Neuronal stem cell (in vitro differentiated cells): ENCODE measurements around the gene STT3A.

Experiments
- DNase-seq: peaks from one replicate; pipeline ENCODE4 v3.0.0-alpha.2; 2013; ENCODE audit warnings: low spot score
- H2AFZ ChIP-seq: one replicate; pipeline ENCODE4 v1.6.1; 2013; ENCODE audit warnings: mild to moderate bottlenecking, low read length, inconsistent platforms
- H2AK5ac ChIP-seq: 2 replicates; pipeline ENCODE4 v1.6.1; 2013; ENCODE audit warnings: low read depth, mild to moderate bottlenecking, inconsistent platforms, low read length, moderate library complexity, mixed read lengths
- H2BK120ac ChIP-seq: 2 replicates; pipeline ENCODE4 v1.6.1; 2013; ENCODE audit warnings: low read depth, mild to moderate bottlenecking, inconsistent platforms, low read length, moderate library complexity, mixed read lengths
- H2BK12ac ChIP-seq: one replicate; pipeline ENCODE4 v1.6.1; 2013; ENCODE audit warnings: low read length, inconsistent platforms
- H2BK15ac ChIP-seq: 2 replicates; pipeline ENCODE4 v1.6.1; 2013; ENCODE audit warnings: mild to moderate bottlenecking, low read length, inconsistent platforms, mixed read lengths
- H2BK5ac ChIP-seq: one replicate; pipeline ENCODE4 v1.6.1; 2013; ENCODE audit warnings: inconsistent platforms, mild to moderate bottlenecking, low read length, moderate library complexity
- H3K14ac ChIP-seq: one replicate; pipeline ENCODE4 v1.6.1; 2013; ENCODE audit warnings: low read length, inconsistent platforms
- H3K18ac ChIP-seq: 2 replicates; pipeline ENCODE4 v1.6.1; 2013; ENCODE audit warnings: low read length, inconsistent platforms
- H3K23ac ChIP-seq: 2 replicates; pipeline ENCODE4 v1.6.1; 2013; ENCODE audit warnings: low read depth, mild to moderate bottlenecking, mixed read lengths, low read length, inconsistent platforms; ENCODE audit not compliant: poor library complexity
- H3K27ac ChIP-seq: replicated peaks from 3 replicates; pipeline ENCODE4 v1.5.1; 2013; ENCODE audit warnings: low read length, inconsistent platforms
- H3K27me3 ChIP-seq, 3 experiments: 2 replicates each; pipeline ENCODE4 v1.6.1; 2013; ENCODE audit warnings: low read length in 3 of 3, mild to moderate bottlenecking in 2 of 3, inconsistent platforms in 1 of 3, low read depth in 1 of 3, mixed read lengths in 1 of 3, moderate library complexity in 1 of 3; ENCODE audit not compliant: control insufficient read depth in 3 of 3, insufficient read depth in 3 of 3
- H3K36me3 ChIP-seq, 2 donors: replicated peaks in 1 of 2; 2 replicates each; pipeline ENCODE4 v1.6.1; 2013; ENCODE audit warnings: low read length in 2 of 2; ENCODE audit not compliant: control insufficient read depth in 2 of 2, insufficient read depth in 2 of 2
- H3K4ac ChIP-seq: 2 replicates; pipeline ENCODE4 v1.6.1; 2013; ENCODE audit warnings: inconsistent platforms, mild to moderate bottlenecking, low read length, moderate library complexity
- H3K4me1 ChIP-seq, 2 donors: 1 replicate in 1 of 2; 2 replicates in 1 of 2; pipeline ENCODE4 v1.6.1; 2013; ENCODE audit warnings: low read length in 2 of 2, low read depth in 1 of 2; ENCODE audit not compliant: control insufficient read depth in 2 of 2, insufficient read depth in 1 of 2
- H3K4me2 ChIP-seq: one replicate; pipeline ENCODE4 v1.6.1; 2013; ENCODE audit warnings: mild to moderate bottlenecking, low read length, inconsistent platforms; ENCODE audit not compliant: insufficient read depth, poor library complexity, severe bottlenecking
- H3K4me3 ChIP-seq, 2 donors: 2 replicates each; pipeline ENCODE4 v1.5.1; 2013; ENCODE audit warnings: low read length in 2 of 2, mild to moderate bottlenecking in 2 of 2, inconsistent platforms in 1 of 2, moderate library complexity in 1 of 2
- H3K79me1 ChIP-seq: one replicate; pipeline ENCODE4 v1.6.1; 2013; ENCODE audit warnings: low read depth, mild to moderate bottlenecking, inconsistent platforms, low read length, moderate library complexity
- H3K9ac ChIP-seq: one replicate; pipeline ENCODE4 v1.6.1; 2013; ENCODE audit warnings: mild to moderate bottlenecking, low read depth, low read length, inconsistent platforms; ENCODE audit not compliant: poor library complexity
- H3K9me3 ChIP-seq, 2 donors: replicated peaks in 1 of 2; 2 replicates each; pipeline versions ENCODE3 to v1.6.1; 2013; ENCODE audit warnings: low read length in 2 of 2, mild to moderate bottlenecking in 2 of 2, inconsistent platforms in 1 of 2, low read depth in 1 of 2, mixed read lengths in 1 of 2, moderate library complexity in 1 of 2; ENCODE audit not compliant: control insufficient read depth in 2 of 2, insufficient read depth in 1 of 2
- H4K8ac ChIP-seq: one replicate; pipeline ENCODE4 v1.6.1; 2013; ENCODE audit warnings: low read depth, mild to moderate bottlenecking, inconsistent platforms, low read length, moderate library complexity
- H4K91ac ChIP-seq: one replicate; pipeline ENCODE4 v1.6.1; 2013; ENCODE audit warnings: low read length, low read depth, mild to moderate bottlenecking, inconsistent platforms; ENCODE audit not compliant: poor library complexity
- WGBS, 2 donors: extraction: QIAGEN DNeasy Blood & Tissue Kit; methylation state at CpG; one replicate each; pipeline ENCODE4 v1.1.7; 2013; ENCODE audit warnings: missing lambda C conversion rate in 2 of 2, mixed read lengths in 1 of 2; ENCODE audit not compliant: insufficient read length in 2 of 2, insufficient replicate concordance in 1 of 2; ENCODE audit errors: extremely low coverage in 2 of 2; 5-methylcytosine and 5-hydroxymethylcytosine counted together

Gene STT3A

DNA sequence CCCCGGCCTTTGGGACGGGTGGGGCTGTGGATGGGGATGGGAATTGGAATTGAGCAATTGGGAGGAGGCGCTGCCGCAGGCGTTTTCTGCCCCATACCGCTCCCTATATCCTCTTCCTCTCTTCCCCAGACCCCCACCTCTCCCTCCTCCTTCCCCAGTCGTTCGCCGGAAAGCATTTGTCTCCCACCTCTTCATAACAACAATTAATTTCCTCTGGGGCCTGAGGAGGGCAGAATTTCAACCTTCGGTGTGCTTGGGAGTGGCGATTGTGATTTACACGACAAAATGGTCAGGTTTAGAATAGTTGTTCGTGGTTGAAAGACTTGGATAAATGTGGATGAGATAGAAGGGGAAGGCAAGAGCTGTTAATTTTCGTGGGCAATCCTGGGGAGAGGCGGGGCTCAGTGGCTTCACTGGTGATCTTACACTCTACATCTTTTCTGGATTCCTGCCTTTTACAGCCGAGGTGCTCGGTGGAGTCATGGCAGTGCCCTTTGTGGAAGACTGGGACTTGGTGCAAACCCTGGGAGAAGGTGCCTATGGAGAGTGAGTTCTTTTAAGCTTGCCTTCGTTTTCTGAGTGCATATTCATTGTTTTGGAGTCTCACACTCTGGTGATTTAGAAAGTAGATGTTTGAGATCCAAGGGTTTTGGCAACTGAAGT, 33.8 kb downstream of the STT3A start:
- Histone ChIP-seq H3K23ac (no peak overlapping the region), H3K4me3 (peak overlapping the region; percentile 70 to 80), H2AK5ac (no peak overlapping the region), H3K4me2 (peak overlapping the region; percentile 69), H3K4ac (no peak overlapping the region), H2BK120ac (peak overlapping the region; percentile 47), H4K8ac (no peak overlapping the region), H3K18ac (peak overlapping the region; percentile 87), H4K91ac (no peak overlapping the region), H3K27ac (peak overlapping the region; percentile 91), H3K14ac (no peak overlapping the region), H3K36me3 (peaks cover 11 to 68% of the 10 kb centered on the region in 2 donors), H2BK12ac (no peak overlapping the region), H2BK5ac (peak overlapping the region; percentile 96), H3K79me1 (no peaks in the 10 kb centered on the region), H3K27me3 (no peaks in the 10 kb centered on the region), H3K4me1 (peaks cover 0 to 6% of the 10 kb centered on the region in 2 donors), H3K9me3 (no peaks in the 10 kb centered on the region), H2AFZ (peak overlapping the region; percentile 95), H3K9ac (peak overlapping the region; percentile 51), H2BK15ac (no peak overlapping the region)
- no peak for DNase-seq
- WGBS, 2 donors: no CpG with 5 or more reads among the region's 18 CpGs

GRCh38 chr11:125627236-125627910, 34.7 kb downstream of the STT3A start:
- Histone ChIP-seq H4K8ac (no peak overlapping the region), H3K27me3 (no peaks in the 10 kb centered on the region), H3K4ac (no peak overlapping the region), H3K4me3 (peak overlapping the region; percentile 70 to 80), H2BK120ac (no peak overlapping the region), H3K23ac (no peak overlapping the region), H4K91ac (no peak overlapping the region), H3K4me2 (peak overlapping the region; percentile 21), H3K9ac (no peak overlapping the region), H2BK5ac (no peak overlapping the region), H3K36me3 (peaks cover 12 to 68% of the 10 kb centered on the region in 2 donors), H3K14ac (no peak overlapping the region), H3K18ac (no peak overlapping the region), H3K9me3 (no peaks in the 10 kb centered on the region), H3K4me1 (peaks cover 0 to 6% of the 10 kb centered on the region in 2 donors), H2AK5ac (no peak overlapping the region), H2BK12ac (no peak overlapping the region), H2BK15ac (no peak overlapping the region), H2AFZ (no peak overlapping the region), H3K27ac (no peak overlapping the region), H3K79me1 (no peaks in the 10 kb centered on the region)
- WGBS, 2 donors: no CpG with 5 or more reads among the region's 7 CpGs
- no peak for DNase-seq

- no peak overlapping the region for H2AK5ac ChIP-seq
- H2BK12ac ChIP-seq: no peak overlapping the region
- peaks cover 15 to 98% of the 10 kb centered on the region in 2 donors for H3K36me3 ChIP-seq
- no peak overlapping the region for H3K4me3 ChIP-seq
- DNase-seq: no peak
- H3K4me1 ChIP-seq: no peaks in the 10 kb centered on the region
- no peak overlapping the region for H3K23ac ChIP-seq
- no peaks in the 10 kb centered on the region for H3K79me1 ChIP-seq
- no peak overlapping the region for H2BK5ac ChIP-seq
- no peak overlapping the region for H2BK120ac ChIP-seq
- no peak overlapping the region for H2BK15ac ChIP-seq
- no peak overlapping the region for H3K18ac ChIP-seq
- H4K8ac ChIP-seq: no peak overlapping the region
- no peak overlapping the region for H3K4me2 ChIP-seq
- no peak overlapping the region for H3K27ac ChIP-seq
- no peaks in the 10 kb centered on the region for H3K9me3 ChIP-seq
- no peak overlapping the region for H3K4ac ChIP-seq
- no peak overlapping the region for H3K9ac ChIP-seq
- H3K14ac ChIP-seq: no peak overlapping the region
- no peaks in the 10 kb centered on the region for H3K27me3 ChIP-seq
- no peak overlapping the region for H2AFZ ChIP-seq
- no CpG with 5 or more reads among the region's 3 CpGs for WGBS, 2 donors
- H4K91ac ChIP-seq: no peak overlapping the region
Observed at GRCh38 chr11:125637840-125638239, 45.2 kb downstream of the STT3A start.

DNA sequence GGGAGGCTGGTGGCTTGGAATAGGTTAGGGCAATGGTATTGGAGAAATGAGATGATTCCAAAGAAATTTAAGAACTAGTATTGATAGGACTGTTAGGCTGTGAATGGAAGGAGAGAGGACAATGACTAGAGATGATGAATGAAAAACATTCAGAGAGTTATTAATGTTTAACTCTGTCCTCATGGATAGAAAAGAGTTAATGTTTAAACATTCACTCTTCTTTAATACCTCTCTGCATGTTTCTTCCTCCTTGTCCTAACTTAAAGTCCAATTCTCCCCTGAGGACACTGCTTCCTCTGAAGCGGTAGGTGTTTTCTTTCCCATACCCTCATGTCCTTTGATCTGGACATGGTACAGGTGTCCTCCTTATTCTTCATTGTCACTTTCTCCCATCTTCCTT, 45.7 kb downstream of the STT3A start:
- H3K14ac ChIP-seq: no peak overlapping the region
- H3K4ac ChIP-seq: no peak overlapping the region
- no peak for DNase-seq
- no peak overlapping the region for H4K91ac ChIP-seq
- H3K9me3 ChIP-seq: no peaks in the 10 kb centered on the region
- H3K9ac ChIP-seq: no peak overlapping the region
- no peak overlapping the region for H2AFZ ChIP-seq
- no peak overlapping the region for H2AK5ac ChIP-seq
- no peaks in the 10 kb centered on the region for H3K4me1 ChIP-seq
- H3K23ac ChIP-seq: no peak overlapping the region
- H2BK12ac ChIP-seq: no peak overlapping the region
- H3K27ac ChIP-seq: no peak overlapping the region
- H2BK5ac ChIP-seq: no peak overlapping the region
- no CpG with 5 or more reads among the region's 1 CpG for WGBS, 2 donors
- H2BK15ac ChIP-seq: no peak overlapping the region
- H2BK120ac ChIP-seq: no peak overlapping the region
- H3K18ac ChIP-seq: no peak overlapping the region
- H3K36me3 ChIP-seq: peaks cover 14 to 97% of the 10 kb centered on the region in 2 donors
- H4K8ac ChIP-seq: no peak overlapping the region
- no peak overlapping the region for H3K4me3 ChIP-seq
- H3K79me1 ChIP-seq: no peaks in the 10 kb centered on the region
- H3K4me2 ChIP-seq: no peak overlapping the region
- H3K27me3 ChIP-seq: no peaks in the 10 kb centered on the region
